ENCODE measurements around the gene SUPT20HL2. TPM values are rescaled to one million over a fixed set of nuclear protein-coding genes. Genes with fewer than 3 reads are reported as not detected.
"Not testable (repeated sequence)": the region's sequence is repeated elsewhere in the genome, so short reads cannot be mapped to it uniquely, and the experiment has no call there.

Gene SUPT20HL2
- total and polyA plus RNA-seq, 2 experiments from 2014 or later: 0.08 TPM; not detected in 1

- H3K4me3 ChIP-seq; H3K4me1 Mint-ChIP-seq; DNase-seq (ENCODE audit: low spot score); H3K27ac Mint-ChIP-seq; H3K4me3 Mint-ChIP-seq; H3K27me3 Mint-ChIP-seq (ENCODE audit: insufficient read depth, low read depth, poor library complexity); H3K36me3 ChIP-seq (ENCODE audit: insufficient read depth); H3K9me3 Mint-ChIP-seq; H4K20me1 ChIP-seq (replicated peaks; ENCODE audit: insufficient read depth); H3K79me2 ChIP-seq (replicated peaks; ENCODE audit: insufficient read depth); H3K4me1 ChIP-seq (ENCODE audit: insufficient read depth); H3K27me3 ChIP-seq (ENCODE audit: insufficient read depth); H3K9me2 ChIP-seq (ENCODE audit: insufficient read depth); H3K4me2 ChIP-seq; H2AFZ ChIP-seq; H3K36me3 Mint-ChIP-seq (ENCODE audit: low read depth); H3K27ac ChIP-seq (ENCODE audit: low read depth); ATAC-seq; H3F3A ChIP-seq (replicated peaks; ENCODE audit: low read depth): not testable (repeated sequence)
These were observed 48.3 kb upstream of the SUPT20HL2 start for GRCh38 chrX:24362089-24362745.

GRCh38 chrX:24360272-24360671 is 46.4 kb upstream of the SUPT20HL2 start, which contains the start of gene SUPT20HL1:
SUPT20HL1 (plus strand) TSS chrX:24360639; CDS start chrX:24362761, 2,122 bp downstream.
- no peak within 1 kb of the TSS for H3K27ac Mint-ChIP-seq

More at GRCh38 chrX:24360272-24360671, 46.4 kb upstream of the SUPT20HL2 start, which contains the start of gene SUPT20HL1:
- Mint-ChIP-seq H3K9me3 (no peaks in the 10 kb centered on the region), H3K4me1 (peaks cover 3% of the 10 kb centered on the region; the same call in 1 of the 3 replicates), H3K36me3 (ENCODE audit: low read depth) (no peaks in the 10 kb centered on the region), H3K4me3 (no peak within 1 kb of the TSS), H3K27me3 (ENCODE audit: insufficient read depth, low read depth, poor library complexity) (no peaks in the 10 kb centered on the region)
- Histone ChIP-seq H3K4me2 (no peak within 1 kb of the TSS), H3K4me3 (no peak within 1 kb of the TSS), H3K79me2 (replicated peaks; ENCODE audit: insufficient read depth) (no peaks in the 10 kb centered on the region), H3K27ac (ENCODE audit: low read depth) (no peak within 1 kb of the TSS), H3K27me3 (ENCODE audit: insufficient read depth) (no peaks in the 10 kb centered on the region), H4K20me1 (replicated peaks; ENCODE audit: insufficient read depth) (no peaks in the 10 kb centered on the region), H3K9me2 (ENCODE audit: insufficient read depth) (no peaks in the 10 kb centered on the region), H3F3A (replicated peaks; ENCODE audit: low read depth) (no peaks in the 10 kb centered on the region), H2AFZ (no peak within 1 kb of the TSS), H3K4me1 (ENCODE audit: insufficient read depth) (no peaks in the 10 kb centered on the region), H3K36me3 (ENCODE audit: insufficient read depth) (no peaks in the 10 kb centered on the region)
- ATAC-seq (no peak), DNase-seq (ENCODE audit: low spot score) (no peak)
- TF ChIP-seq CREB1 (CRISPR knock-in tag; IDR thresholded peaks at IDR 0.05; ENCODE audit: low read depth) (no peak), ZNF331 (CRISPR knock-in tag; IDR thresholded peaks at IDR 0.05; ENCODE audit: low read depth) (no peak), JUNB (IDR thresholded peaks at IDR 0.05; ENCODE audit: unreplicated experiment) (no peak), CTCF (conservative IDR thresholded peaks at IDR 0.05; ENCODE audit: low read depth in 2 of 2) (no peak), NANOG (IDR thresholded peaks at IDR 0.05; ENCODE audit: borderline replicate concordance) (no peak), ZNF114 (CRISPR knock-in tag; IDR thresholded peaks at IDR 0.05) (no peak), POLR2AphosphoS5 (IDR thresholded peaks at IDR 0.05; ENCODE audit: low read depth) (no peak), EZH2 (IDR thresholded peaks at IDR 0.05; ENCODE audit: low read depth, unreplicated experiment) (no peak), EZH2phosphoT487 (IDR thresholded peaks at IDR 0.05; ENCODE audit: unreplicated experiment) (no peak), ETS1 (IDR thresholded peaks at IDR 0.05) (no peak), ZNF462 (CRISPR knock-in tag; IDR thresholded peaks at IDR 0.05) (no peak)

Data from GM23338 (cell line).